Activated effector memory CD4-positive, alpha-beta T cell treated with Interleukin-2 at 50 U/mL for 16 hours (primary cell): ENCODE measurements around the gene PICALM.

Experiments
- DNase-seq: peaks from one replicate; pipeline ENCODE4 v3.0.0-alpha.2; 2020

PICALM gene

DNA sequence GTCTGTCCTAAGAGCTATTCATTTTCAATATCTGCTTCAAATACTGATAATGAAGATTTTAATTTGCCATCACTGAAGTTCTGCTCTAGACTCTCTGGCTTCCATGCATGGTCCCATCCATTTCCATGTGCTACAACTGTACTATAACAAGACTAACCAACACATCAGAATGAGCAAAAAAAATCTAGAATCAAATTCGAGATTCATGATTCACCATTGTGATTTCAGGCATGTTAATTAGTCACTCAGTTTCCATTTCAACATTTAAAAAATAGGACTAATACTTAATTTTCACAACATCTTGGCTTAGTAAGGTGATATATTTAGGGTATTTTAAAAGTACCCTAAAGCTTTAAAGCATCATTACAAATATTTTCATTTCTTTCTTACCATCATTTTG lies 22.8 kb downstream of the PICALM start:
- no peak for DNase-seq

DNA sequence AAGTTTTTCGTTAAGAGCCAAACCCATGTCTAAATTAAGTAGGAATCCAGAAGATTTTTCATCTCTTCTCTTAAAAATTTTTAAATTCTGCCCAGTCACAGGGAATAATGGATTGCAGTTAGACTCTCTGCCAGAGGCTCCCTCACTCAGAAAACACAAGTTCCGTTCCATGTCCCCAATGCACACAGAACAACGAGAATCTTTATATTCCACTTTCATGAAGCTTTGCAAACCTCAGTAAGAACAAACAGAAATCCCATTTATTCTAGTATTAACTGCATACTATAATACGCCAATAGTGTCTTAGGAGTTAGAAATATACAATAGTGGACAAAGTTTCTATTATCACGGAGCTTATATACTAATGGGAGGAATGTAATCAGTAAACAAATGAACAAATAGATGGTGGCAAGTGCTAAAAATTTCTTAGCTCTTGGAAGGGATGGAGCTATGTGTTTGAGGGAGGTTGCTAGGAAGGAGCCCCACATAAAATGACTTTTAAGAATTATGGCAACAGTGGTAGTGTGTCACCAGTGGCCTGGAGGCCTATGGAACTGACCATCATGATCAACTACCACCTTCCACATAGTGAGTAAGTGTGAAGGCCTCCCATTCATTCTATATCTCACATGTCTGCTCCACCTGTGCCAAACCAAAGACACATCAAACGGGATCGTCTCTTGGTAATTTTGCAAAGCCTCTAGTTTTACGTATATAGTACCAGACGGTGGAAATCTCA lies 24.9 kb downstream of the PICALM start:
- DNase-seq = no peak

GRCh38 chr11:86041975-86042378 lies 26.9 kb downstream of the PICALM start:
- no peak for DNase-seq

DNA sequence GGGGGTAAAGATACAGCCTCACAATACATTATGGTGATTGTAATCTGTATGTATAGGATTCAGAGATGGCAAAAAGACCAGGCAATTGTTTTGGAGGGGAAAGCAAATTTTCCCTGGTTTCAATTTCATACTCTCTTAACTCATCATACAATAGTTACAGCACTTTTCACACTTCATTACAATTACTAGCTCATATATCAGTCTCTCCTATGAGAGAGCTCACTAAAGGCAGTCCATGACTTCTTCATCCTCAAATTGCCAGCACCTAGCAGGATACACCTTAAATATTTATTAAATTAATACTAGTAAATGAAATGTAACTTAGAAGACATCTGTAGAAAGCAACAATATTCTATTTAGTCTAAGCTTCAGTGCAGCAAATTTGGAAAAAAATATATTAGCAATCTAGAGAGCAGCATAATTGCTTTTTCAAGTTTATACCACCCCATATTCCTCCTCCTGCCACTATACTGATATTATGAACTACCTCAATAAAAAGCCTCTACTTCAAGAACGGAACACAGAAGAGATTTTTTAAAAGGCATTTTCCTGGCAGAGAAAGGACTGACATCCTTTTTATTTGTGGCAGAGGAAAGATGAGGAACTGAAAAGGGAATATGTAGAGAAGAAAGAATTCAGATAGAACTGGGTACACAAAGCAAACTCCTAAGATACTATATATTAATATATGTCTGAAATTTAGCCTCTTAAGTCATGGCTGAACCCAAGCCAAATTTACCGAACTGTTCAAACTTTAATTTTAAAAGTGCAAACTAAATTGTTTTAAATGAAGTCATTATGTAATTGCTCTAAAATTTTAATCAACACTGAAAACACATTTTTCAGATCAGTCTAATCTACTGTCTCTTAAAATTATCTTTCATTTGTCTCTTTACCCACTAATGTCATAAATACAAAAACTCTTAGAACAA lies 27.7 kb downstream of the PICALM start:
- no peak for DNase-seq

DNA sequence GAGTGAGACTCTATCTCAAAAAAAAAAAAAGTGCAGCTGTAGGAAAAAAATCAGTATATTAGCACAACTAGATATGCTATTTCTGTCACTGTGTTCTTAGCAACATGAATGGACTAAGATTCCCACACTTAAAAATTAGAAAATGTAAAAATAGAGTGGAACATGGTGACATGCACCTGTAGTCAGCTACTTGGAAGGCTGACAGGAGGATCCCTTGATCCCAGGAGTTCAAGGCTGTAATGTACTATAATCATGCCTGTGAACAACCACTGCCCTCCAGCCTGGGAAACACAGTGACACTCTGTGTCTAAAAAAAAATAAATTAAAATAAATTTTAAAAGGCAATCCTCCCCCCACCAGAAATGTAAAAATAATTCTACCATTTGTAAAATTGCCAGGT lies 29.8 kb downstream of the PICALM start:
- DNase-seq = no peak

DNA sequence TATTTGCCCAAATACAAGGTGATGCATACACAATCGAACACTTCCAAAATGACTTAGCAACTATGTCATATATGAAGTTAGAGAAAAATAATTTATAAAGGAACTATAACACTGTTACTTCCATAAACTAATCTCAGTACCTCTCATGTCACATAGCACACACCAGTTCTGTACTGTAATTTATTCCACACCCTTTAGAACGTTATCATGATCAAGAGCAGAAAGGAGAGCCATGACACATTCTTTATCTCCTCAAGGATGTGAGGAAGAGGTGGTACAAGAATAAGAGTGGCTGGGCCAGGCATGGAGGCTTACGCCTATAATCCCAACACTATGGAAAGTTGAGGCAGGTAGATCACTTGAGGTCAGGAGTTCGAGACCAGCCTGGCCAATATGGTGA lies 31.1 kb downstream of the PICALM start:
- DNase-seq = no peak

DNA sequence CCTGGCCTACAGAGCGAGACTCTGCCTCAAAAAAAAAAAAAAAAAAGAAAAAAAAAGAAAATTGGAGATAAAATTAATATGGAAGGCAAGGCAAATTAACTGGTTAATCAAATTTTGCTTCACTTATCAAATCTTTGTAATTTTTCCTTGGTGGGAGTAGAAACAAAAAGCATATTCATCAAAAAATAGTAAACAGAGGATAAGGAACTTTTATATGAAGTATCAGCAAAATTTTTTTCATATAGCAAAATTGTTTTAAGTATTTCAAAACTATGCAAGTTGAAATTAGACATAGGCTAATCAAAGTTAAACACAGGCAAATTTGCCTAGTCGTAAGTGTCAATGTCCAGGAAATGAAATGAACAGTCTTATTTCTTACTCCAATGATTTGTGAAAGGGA lies 33.0 kb downstream of the PICALM start:
- no peak for DNase-seq

- no peak for DNase-seq
Measured at GRCh38 chr11:86035164-86035563, 33.7 kb downstream of the PICALM start.

GRCh38 chr11:86034710-86035109 lies 34.2 kb downstream of the PICALM start:
- no peak for DNase-seq

- no peak for DNase-seq
Measured at GRCh38 chr11:86021377-86021776, 47.5 kb downstream of the PICALM start.

GRCh38 chr11:86018249-86018648 lies 50.6 kb downstream of the PICALM start:
- DNase-seq = no peak

GRCh38 chr11:86016451-86016850 lies 52.4 kb downstream of the PICALM start:
- DNase-seq = no peak

DNA sequence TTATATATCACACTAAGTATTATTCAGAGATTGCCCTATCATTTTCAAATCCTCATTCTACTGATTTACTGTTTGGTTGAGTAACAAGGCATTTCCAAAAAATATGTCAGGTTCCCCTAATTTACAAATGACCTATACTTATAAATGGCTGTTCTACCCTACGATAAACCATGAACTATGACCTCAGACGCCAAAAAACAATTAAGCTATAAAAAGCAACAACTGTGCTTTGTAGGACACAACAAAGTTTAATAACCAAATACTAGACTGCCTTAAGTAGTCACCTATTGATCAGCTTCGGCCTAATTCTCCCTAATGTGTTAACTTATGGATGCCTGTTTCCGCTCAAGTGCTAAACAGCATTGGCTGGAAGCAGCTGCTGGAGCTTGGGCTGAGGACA lies 53.2 kb downstream of the PICALM start:
- DNase-seq = no peak

GRCh38 chr11:86014221-86014620 lies 54.7 kb downstream of the PICALM start:
- DNase-seq = no peak

GRCh38 chr11:86013713-86014112 lies 55.2 kb downstream of the PICALM start:
- DNase-seq = no peak

- DNase-seq = no peak
Measured at GRCh38 chr11:86011175-86011574, 57.7 kb downstream of the PICALM start.

DNA sequence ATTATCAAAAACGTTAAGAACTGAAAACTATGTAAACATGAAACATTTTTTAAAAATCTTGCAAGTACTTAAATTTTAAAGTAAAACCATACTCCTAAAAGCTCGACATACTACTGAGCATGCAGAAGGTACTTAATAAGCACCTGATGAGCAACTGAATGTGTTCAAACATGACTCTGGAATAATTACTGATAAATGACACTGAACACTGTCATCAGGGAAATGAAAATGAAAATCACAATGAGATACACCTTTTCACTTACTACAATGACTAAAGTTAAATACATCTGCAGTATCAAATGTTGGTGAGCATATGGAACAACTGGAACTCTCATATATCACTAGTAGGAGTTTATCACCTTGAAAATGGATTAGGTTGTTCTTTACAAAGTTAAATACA lies 65.2 kb downstream of the PICALM start:
- DNase-seq = no peak

- no peak for DNase-seq
Measured at GRCh38 chr11:86002431-86002830, 66.5 kb downstream of the PICALM start.

DNA sequence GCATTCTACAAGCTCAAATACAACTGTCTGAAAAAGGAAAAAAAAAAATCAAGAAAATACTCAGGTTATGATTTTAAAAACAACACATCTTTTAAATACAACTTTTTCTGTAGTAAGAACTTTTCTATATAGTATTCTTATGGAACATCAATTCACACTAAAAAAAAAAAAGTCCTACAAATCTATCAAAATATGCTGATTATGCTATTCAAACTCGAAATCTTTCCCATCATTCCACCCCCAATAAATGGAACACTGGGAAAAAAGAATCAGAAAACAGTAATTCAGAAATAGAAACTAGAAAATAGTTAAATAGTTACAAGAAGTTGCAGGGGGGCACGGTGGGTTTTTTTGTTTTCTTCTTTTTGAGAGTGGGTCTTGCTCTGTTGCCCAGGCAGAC lies 77.4 kb downstream of the PICALM start:
- no peak for DNase-seq

DNA sequence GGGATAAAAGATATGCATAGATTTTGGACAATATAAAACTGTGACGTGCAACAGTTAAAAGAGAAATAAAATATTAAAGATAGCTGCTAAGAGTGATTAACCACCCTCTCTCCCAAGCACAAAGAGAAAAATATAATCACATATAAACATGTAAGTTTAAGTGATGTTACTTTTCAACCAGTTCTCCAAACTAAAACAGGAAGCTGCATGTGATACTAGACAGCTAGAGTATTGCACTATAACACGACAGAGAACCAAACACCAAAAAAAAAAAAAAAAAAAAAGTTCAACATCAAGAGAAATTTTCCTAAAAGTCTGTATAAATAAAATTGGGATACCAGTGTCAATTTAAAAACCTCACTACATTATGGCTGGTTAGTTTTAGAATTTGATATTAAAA lies 79.1 kb downstream of the PICALM start:
- no peak for DNase-seq

- no peak for DNase-seq
Measured at GRCh38 chr11:85988780-85989179, 80.1 kb downstream of the PICALM start.

- DNase-seq = no peak
Measured at GRCh38 chr11:85977751-85978160, 91.1 kb downstream of the PICALM start.

DNA sequence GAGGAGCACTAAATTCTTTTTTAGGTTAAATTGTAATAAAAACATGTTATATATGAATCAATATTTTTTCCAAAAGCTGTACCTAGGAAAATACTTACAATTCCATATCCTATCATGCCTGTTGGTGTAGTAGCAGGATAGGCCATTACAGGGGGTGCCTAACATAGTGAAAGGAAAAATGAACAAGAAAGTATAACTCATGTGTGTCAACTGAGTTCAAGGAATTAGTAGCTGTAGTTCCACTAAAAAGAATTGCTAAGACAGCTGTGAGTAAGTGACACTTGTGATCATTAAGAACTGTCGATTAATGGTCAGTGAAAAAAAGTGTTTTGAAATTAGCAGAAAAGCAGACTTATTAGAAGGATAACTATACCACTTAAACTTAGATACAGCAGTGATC lies 92.4 kb downstream of the PICALM start:
- no peak for DNase-seq

- DNase-seq = no peak
Measured at GRCh38 chr11:85974122-85974521, 94.8 kb downstream of the PICALM start.
